Transverse colon (tissue), 1 donor: ENCODE measurements around the gene NCKIPSD.

Source experiments
- EP300 ChIP-seq: sonication (generic); formaldehyde crosslinking; IDR thresholded peaks from one replicate; pipeline ENCODE4 v1.6.1; 2017; ENCODE audit warnings: antibody characterized with exemption, low read depth
- POLR2A ChIP-seq: fragments of 450-650 bp; IDR thresholded peaks from one replicate; pipeline ENCODE4 v1.6.1; 2016; ENCODE audit warnings: antibody characterized with exemption, mild to moderate bottlenecking, moderate library complexity

GRCh38 chr3:48684480-48685143 is 1.1 kb downstream of the NCKIPSD start:
- TF ChIP-seq EP300 (no peak), POLR2A (no peak)
